ENCODE data around the gene CIAO2A.

CIAO2A gene

DNA sequence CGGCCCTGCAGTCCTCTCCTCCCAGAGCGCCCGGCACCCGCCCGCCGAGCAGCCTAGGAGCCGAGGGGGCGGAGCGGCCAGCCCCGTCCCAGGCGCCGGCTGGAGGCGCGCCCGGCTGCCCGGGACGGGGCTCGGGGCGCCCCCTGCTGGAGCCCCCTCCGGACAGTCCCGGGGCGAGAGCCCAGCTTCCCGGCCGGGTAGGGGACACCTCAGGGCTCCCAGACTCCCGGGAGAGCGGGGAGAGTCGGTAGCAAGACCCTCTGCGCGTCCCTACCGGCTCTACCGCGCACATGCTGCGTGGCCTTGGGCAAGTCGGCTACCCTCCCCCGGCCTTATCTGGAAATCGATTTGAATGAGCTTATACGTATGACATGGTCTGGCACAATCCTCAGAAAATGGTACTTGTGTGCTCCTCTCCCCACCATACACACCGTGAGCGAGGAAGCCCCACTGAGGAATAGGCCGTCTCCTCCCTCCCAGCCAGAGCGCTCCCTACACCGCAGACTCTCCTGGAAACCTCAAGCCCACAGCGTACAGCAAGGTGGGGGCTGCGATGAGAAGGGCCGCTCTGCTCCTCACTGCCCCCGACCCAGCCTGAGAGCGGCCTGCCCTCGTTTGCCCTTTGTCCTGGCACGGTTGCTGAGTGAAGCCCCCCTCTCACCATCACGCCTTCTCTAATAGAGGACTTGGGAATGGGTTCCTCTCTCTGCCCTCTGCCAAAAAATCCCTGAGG is 47.1 kb downstream of the CIAO2A start, which contains the start of gene DAPK2:
TSS of gene DAPK2 (minus strand) at position 65 of the 733 bp plus-strand sequence. CDS start 6,224 bp downstream, outside the sequence.
- H3K4me3 ChIP-seq (replicated peaks; ENCODE audit: insufficient read depth, low read length), result peak within 1 kb of the TSS; percentile 40
- no peaks in the 10 kb centered on the region for H3K27me3 ChIP-seq (ENCODE audit: insufficient read depth, poor library complexity, severe bottlenecking)
- DNase-seq (ENCODE audit: low read depth in 1 of 2, low spot score in 1 of 2), result peak; percentile 41 to 44
- H3K27ac ChIP-seq (replicated peaks), result peak within 1 kb of the TSS; percentile 38
- TF ChIP-seq, protein P1, sequence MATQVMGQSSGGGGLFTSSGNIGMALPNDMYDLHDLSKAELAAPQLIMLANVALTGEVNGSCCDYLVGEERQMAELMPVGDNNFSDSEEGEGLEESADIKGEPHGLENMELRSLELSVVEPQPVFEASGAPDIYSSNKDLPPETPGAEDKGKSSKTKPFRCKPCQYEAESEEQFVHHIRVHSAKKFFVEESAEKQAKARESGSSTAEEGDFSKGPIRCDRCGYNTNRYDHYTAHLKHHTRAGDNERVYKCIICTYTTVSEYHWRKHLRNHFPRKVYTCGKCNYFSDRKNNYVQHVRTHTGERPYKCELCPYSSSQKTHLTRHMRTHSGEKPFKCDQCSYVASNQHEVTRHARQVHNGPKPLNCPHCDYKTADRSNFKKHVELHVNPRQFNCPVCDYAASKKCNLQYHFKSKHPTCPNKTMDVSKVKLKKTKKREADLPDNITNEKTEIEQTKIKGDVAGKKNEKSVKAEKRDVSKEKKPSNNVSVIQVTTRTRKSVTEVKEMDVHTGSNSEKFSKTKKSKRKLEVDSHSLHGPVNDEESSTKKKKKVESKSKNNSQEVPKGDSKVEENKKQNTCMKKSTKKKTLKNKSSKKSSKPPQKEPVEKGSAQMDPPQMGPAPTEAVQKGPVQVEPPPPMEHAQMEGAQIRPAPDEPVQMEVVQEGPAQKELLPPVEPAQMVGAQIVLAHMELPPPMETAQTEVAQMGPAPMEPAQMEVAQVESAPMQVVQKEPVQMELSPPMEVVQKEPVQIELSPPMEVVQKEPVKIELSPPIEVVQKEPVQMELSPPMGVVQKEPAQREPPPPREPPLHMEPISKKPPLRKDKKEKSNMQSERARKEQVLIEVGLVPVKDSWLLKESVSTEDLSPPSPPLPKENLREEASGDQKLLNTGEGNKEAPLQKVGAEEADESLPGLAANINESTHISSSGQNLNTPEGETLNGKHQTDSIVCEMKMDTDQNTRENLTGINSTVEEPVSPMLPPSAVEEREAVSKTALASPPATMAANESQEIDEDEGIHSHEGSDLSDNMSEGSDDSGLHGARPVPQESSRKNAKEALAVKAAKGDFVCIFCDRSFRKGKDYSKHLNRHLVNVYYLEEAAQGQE (IDR thresholded peaks at IDR 0.05; ENCODE audit: insufficient replicate concordance, low read depth), result no peak
- TF ChIP-seq, protein P2, sequence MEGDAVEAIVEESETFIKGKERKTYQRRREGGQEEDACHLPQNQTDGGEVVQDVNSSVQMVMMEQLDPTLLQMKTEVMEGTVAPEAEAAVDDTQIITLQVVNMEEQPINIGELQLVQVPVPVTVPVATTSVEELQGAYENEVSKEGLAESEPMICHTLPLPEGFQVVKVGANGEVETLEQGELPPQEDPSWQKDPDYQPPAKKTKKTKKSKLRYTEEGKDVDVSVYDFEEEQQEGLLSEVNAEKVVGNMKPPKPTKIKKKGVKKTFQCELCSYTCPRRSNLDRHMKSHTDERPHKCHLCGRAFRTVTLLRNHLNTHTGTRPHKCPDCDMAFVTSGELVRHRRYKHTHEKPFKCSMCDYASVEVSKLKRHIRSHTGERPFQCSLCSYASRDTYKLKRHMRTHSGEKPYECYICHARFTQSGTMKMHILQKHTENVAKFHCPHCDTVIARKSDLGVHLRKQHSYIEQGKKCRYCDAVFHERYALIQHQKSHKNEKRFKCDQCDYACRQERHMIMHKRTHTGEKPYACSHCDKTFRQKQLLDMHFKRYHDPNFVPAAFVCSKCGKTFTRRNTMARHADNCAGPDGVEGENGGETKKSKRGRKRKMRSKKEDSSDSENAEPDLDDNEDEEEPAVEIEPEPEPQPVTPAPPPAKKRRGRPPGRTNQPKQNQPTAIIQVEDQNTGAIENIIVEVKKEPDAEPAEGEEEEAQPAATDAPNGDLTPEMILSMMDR (IDR thresholded peaks at IDR 0.05; ENCODE audit: insufficient read depth, low read length), result peak; percentile 34

DNA sequence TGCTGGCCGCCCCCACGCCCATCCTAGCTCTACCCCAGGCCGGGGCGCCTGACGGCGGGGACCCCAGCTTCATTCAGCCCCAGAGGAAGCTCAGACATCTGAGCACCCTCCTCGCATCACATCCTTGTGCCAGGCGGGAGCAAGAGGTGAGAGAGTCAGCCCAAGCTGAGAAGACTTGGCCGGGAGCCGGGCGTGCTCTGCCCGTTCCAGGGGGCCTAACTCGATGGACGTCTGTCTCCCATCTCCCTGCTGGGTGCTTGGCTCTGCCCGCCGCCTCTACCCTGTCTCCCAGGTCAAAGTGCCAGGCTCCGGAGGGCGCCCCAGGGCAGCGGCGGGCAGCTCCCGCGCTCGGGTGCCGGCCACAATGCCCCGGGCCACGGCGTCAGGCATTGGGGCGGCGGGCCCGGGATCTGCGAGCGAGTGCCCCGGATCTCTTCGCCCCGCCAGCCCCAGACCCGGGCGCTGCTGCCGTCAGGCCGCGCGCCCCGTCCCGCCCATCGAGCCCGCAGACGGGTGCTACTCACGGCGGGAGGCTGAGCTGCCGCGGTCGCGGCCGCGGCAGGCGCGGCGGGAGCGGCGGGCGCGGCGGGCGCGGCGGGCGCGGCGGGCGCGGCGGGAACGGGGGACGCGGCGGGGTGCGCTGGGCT is 47.7 kb downstream of the CIAO2A start:
- Histone ChIP-seq H3K27me3 (ENCODE audit: insufficient read depth, poor library complexity, severe bottlenecking) (no peaks in the 10 kb centered on the region), H3K27ac (replicated peaks) (no peak overlapping the region), H3K4me3 (replicated peaks; ENCODE audit: insufficient read depth, low read length) (peak overlapping the region; percentile 40)
- no peak for DNase-seq (ENCODE audit: low read depth in 1 of 2, low spot score in 1 of 2)
- no peak for TF ChIP-seq GABPA (IDR thresholded peaks at IDR 0.05; ENCODE audit: low read depth)
- TF ChIP-seq SPI1 (IDR thresholded peaks at IDR 0.05; ENCODE audit: borderline replicate concordance, low read depth), result no peak
- TF ChIP-seq POLR2AphosphoS5 (IDR thresholded peaks at IDR 0.05; ENCODE audit: low read depth), result no peak
- TF ChIP-seq, protein P1 (IDR thresholded peaks at IDR 0.05; ENCODE audit: insufficient replicate concordance, low read depth), result no peak
- TF ChIP-seq, protein P2 (IDR thresholded peaks at IDR 0.05; ENCODE audit: insufficient read depth, low read length), result no peak

DNA sequence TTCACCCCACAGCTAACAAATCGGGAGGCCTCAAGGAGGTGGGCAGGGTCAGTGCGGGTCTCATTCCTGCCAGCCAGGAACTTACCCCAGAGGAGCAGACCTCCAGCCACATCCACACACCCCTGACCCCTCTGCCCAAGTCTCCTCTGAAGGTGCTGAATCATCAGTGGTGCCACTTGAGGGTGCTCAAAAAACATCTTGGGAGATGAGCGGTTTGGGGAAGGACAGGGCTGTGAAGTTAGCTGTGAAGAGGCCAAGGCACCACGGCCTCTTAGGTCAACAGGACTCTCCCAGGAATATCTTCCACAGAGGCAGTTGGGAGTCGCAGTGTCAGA is 48.6 kb downstream of the CIAO2A start:
- Histone ChIP-seq H3K27ac (replicated peaks) (peak overlapping the region; percentile 38), H3K27me3 (ENCODE audit: insufficient read depth, poor library complexity, severe bottlenecking) (no peaks in the 10 kb centered on the region), H3K4me3 (replicated peaks; ENCODE audit: insufficient read depth, low read length) (no peak overlapping the region)
- no peak for DNase-seq (ENCODE audit: low read depth in 1 of 2, low spot score in 1 of 2)
- no peak for TF ChIP-seq SPI1 (IDR thresholded peaks at IDR 0.05; ENCODE audit: borderline replicate concordance, low read depth)
- no peak for TF ChIP-seq GABPA (IDR thresholded peaks at IDR 0.05; ENCODE audit: low read depth)
- TF ChIP-seq POLR2AphosphoS5 (IDR thresholded peaks at IDR 0.05; ENCODE audit: low read depth), result no peak
- TF ChIP-seq, protein P2 (IDR thresholded peaks at IDR 0.05; ENCODE audit: insufficient read depth, low read length), result no peak
- TF ChIP-seq, protein P1 (IDR thresholded peaks at IDR 0.05; ENCODE audit: insufficient replicate concordance, low read depth), result no peak
